Endodermal cell (in vitro differentiated cells): ENCODE measurements around the gene DCAF5. TPM values are rescaled to one million over a fixed set of nuclear protein-coding genes. Genes with fewer than 3 reads are reported as not detected.

Experiments used
- DNase-seq: peaks from one replicate; pipeline ENCODE4 v3.0.0-alpha.2; 2017
- H3K27ac ChIP-seq: 2 replicates; pipeline ENCODE4 v1.5.1; 2013; ENCODE audit warnings: mild to moderate bottlenecking, low read depth, low read length, moderate library complexity
- H3K27me3 ChIP-seq: 2 replicates; pipeline ENCODE4 v1.6.1; 2013; ENCODE audit warnings: mild to moderate bottlenecking, low read length, moderate library complexity; ENCODE audit not compliant: insufficient read depth, control insufficient read depth, poor library complexity, severe bottlenecking
- H3K36me3 ChIP-seq: 2 replicates; pipeline ENCODE4 v1.7.0; 2013; ENCODE audit warnings: mild to moderate bottlenecking, low read length, moderate library complexity; ENCODE audit not compliant: control insufficient read depth, insufficient read depth
- H3K4me1 ChIP-seq: one replicate; pipeline ENCODE4 v1.7.0; 2013; ENCODE audit warnings: low read length; ENCODE audit not compliant: control insufficient read depth, insufficient read depth
- H3K4me3 ChIP-seq: 2 replicates; pipeline ENCODE4 v1.5.1; 2013; ENCODE audit warnings: mild to moderate bottlenecking, low read length, moderate library complexity
- H3K9ac ChIP-seq: 2 replicates; pipeline ENCODE4 v1.6.1; 2013; ENCODE audit warnings: mild to moderate bottlenecking, low read length, moderate library complexity; ENCODE audit not compliant: poor library complexity, severe bottlenecking; ENCODE audit errors: extremely low read depth
- H3K9me3 ChIP-seq: 2 replicates; pipeline ENCODE4 v1.6.1; 2013; ENCODE audit warnings: mild to moderate bottlenecking, low read length, moderate library complexity; ENCODE audit not compliant: control insufficient read depth
- H3K27ac Mint-ChIP-seq: 2 replicates; pipeline ENCODE4 v1.8.0; 2020; ENCODE audit warnings: mixed read lengths
- H3K27me3 Mint-ChIP-seq: 2 replicates; pipeline ENCODE4 v1.8.0; 2021; ENCODE audit warnings: mild to moderate bottlenecking, mixed read lengths; ENCODE audit not compliant: insufficient read depth
- H3K36me3 Mint-ChIP-seq: 2 replicates; pipeline ENCODE4 v1.8.0; 2020; ENCODE audit warnings: low read depth, mixed read lengths
- H3K4me1 Mint-ChIP-seq: 2 replicates; pipeline ENCODE4 v1.8.0; 2020; ENCODE audit warnings: mixed read lengths
- H3K4me3 Mint-ChIP-seq: 2 replicates; pipeline ENCODE4 v1.8.0; 2020; ENCODE audit warnings: mild to moderate bottlenecking, moderate library complexity, mixed read lengths
- H3K9me3 Mint-ChIP-seq: 2 replicates; pipeline ENCODE4 v1.8.0; 2020; ENCODE audit warnings: mild to moderate bottlenecking, mixed read lengths
- WGBS, 2 experiments: methylation state at CpG; one replicate each; pipeline versions ENCODE4 v1.1.5 to v1.1.7; 2013; ENCODE audit warnings: missing lambda C conversion rate in 2 of 2, mixed read lengths in 1 of 2; ENCODE audit not compliant: insufficient coverage in 1 of 2, insufficient read length in 1 of 2; 5-methylcytosine and 5-hydroxymethylcytosine counted together
- total RNA-seq, 2 donors: library from RNA; stranded (reverse); fragmentation: NEBNext Ultra II Directional in 1 of 2; extraction: Animal tissue kit (Norgen Biotek cat#: 25700) in 1 of 2; gene quantifications; 2 replicates in 1 of 2; 3 replicates in 1 of 2; pipeline ENCODE4 v1.2.1, GENCODE V29; 2021
- TF ChIP-seq, protein P1 (sequence below): fragments of 200-600 bp; sonication (generic); conservative IDR thresholded peaks from 2 replicates; pipeline ENCODE4 v1.5.0; 2021; ENCODE audit warnings: antibody characterized with exemption, mild to moderate bottlenecking

Gene DCAF5
- total RNA-seq, 2 donors from 2014 or later = 61.1 to 69.6 TPM

DNA sequence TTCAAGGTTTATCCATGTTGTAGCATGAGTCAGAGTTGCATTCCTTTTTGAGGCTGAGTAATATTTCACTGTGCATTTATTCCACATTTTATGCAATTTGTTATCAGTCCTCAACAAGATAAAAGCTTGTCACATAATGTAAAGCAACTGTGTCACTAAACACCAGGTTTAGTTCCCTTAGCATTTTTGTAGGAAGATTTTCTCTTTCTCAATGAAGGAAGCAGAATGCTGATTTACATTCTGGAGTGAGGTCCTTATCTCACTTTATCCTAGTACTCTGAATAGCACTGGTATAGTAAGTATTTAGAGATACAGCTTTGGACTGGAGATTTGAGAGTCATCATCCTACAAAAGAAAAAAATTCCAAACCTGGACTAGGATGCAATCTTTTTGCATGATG is 28.6 kb upstream of the DCAF5 start:
- Histone ChIP-seq H3K36me3 (no peaks in the 10 kb centered on the region), H3K9ac (no peak overlapping the region), H3K27me3 (no peaks in the 10 kb centered on the region), H3K27ac (no peak overlapping the region), H3K9me3 (no peaks in the 10 kb centered on the region), H3K4me1 (peaks cover 2% of the 10 kb centered on the region), H3K4me3 (no peak overlapping the region)
- Mint-ChIP-seq H3K27ac (no peak overlapping the region), H3K36me3 (no peaks in the 10 kb centered on the region), H3K27me3 (peaks cover 2% of the 10 kb centered on the region), H3K9me3 (no peaks in the 10 kb centered on the region), H3K4me3 (no peak overlapping the region), H3K4me1 (peaks cover 8% of the 10 kb centered on the region)
- no peak for DNase-seq
- TF ChIP-seq, protein P1, sequence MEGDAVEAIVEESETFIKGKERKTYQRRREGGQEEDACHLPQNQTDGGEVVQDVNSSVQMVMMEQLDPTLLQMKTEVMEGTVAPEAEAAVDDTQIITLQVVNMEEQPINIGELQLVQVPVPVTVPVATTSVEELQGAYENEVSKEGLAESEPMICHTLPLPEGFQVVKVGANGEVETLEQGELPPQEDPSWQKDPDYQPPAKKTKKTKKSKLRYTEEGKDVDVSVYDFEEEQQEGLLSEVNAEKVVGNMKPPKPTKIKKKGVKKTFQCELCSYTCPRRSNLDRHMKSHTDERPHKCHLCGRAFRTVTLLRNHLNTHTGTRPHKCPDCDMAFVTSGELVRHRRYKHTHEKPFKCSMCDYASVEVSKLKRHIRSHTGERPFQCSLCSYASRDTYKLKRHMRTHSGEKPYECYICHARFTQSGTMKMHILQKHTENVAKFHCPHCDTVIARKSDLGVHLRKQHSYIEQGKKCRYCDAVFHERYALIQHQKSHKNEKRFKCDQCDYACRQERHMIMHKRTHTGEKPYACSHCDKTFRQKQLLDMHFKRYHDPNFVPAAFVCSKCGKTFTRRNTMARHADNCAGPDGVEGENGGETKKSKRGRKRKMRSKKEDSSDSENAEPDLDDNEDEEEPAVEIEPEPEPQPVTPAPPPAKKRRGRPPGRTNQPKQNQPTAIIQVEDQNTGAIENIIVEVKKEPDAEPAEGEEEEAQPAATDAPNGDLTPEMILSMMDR = no peak

DNA sequence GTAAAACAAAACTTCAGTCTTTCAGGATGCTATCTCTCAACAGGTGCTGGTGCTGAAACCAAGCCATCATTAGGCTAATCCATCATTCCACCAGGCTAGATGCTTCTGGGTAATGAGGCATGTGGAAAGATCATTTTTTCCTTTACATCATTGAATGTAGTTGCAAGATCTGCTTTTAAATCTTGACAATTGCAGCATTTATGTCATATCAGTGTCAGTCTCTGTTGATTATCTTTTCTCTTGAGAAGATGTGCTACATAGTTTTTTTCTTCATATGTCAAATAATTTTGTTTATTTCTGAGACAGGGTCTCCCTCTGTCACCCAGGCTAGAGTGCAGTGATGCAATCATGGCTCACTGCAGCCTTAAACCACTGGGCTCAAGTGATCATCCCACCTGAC is 22.2 kb upstream of the DCAF5 start:
- TF ChIP-seq, protein P1 = no peak
- no peak overlapping the region for H3K27ac ChIP-seq
- Mint-ChIP-seq H3K27me3 (peaks cover 2% of the 10 kb centered on the region), H3K4me3 (no peak overlapping the region), H3K27ac (no peak overlapping the region), H3K4me1 (no peaks in the 10 kb centered on the region), H3K9me3 (no peaks in the 10 kb centered on the region), H3K36me3 (no peaks in the 10 kb centered on the region)
- H3K9me3 ChIP-seq = no peaks in the 10 kb centered on the region
- H3K9ac ChIP-seq = no peak overlapping the region
- H3K36me3 ChIP-seq = no peaks in the 10 kb centered on the region
- H3K4me1 ChIP-seq = no peaks in the 10 kb centered on the region
- no peaks in the 10 kb centered on the region for H3K27me3 ChIP-seq
- no peak for DNase-seq
- H3K4me3 ChIP-seq = no peak overlapping the region

DNA sequence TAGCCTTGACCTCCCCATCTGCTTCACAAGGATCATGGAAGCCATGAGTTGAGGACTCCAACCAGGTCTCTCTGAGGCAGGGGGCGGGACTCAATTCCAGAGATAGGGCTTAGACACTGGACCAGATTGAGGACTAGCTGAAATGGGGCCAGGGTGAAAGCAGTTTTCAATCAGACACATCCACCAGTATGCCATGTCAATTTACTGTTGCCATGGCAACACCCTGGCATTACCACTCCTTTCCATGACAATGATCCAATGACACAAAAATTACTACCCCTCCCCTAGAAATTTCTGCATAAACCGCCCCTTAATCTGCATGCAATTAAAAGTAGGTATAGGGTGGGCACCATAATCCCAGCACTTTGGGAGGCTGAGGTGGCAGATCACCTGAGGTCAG is 18.6 kb upstream of the DCAF5 start:
- Mint-ChIP-seq H3K27me3 (no peaks in the 10 kb centered on the region), H3K9me3 (no peaks in the 10 kb centered on the region), H3K4me1 (peaks cover 6% of the 10 kb centered on the region), H3K27ac (no peak overlapping the region), H3K36me3 (no peaks in the 10 kb centered on the region), H3K4me3 (no peak overlapping the region)
- no peak for DNase-seq
- H3K4me3 ChIP-seq = no peak overlapping the region
- H3K4me1 ChIP-seq = no peaks in the 10 kb centered on the region
- H3K9me3 ChIP-seq = no peaks in the 10 kb centered on the region
- H3K36me3 ChIP-seq = no peaks in the 10 kb centered on the region
- H3K27ac ChIP-seq = no peak overlapping the region
- TF ChIP-seq, protein P1 = no peak
- 88 to 100% methylated on average over 1 to 2 of the region's 2 CpGs for WGBS, 2 experiments
- H3K27me3 ChIP-seq = no peaks in the 10 kb centered on the region
- no peak overlapping the region for H3K9ac ChIP-seq
